HG02678 (cell line): ENCODE results near the gene SLC6A11.

Experiments
- ATAC-seq: cut with Tn5 transposase; IDR thresholded peaks from one replicate; pipeline ENCODE4 v1.9.1; 2021; ENCODE audit warnings: mild to moderate bottlenecking, moderate library complexity; ENCODE audit not compliant: unreplicated experiment

The SLC6A11 gene

DNA sequence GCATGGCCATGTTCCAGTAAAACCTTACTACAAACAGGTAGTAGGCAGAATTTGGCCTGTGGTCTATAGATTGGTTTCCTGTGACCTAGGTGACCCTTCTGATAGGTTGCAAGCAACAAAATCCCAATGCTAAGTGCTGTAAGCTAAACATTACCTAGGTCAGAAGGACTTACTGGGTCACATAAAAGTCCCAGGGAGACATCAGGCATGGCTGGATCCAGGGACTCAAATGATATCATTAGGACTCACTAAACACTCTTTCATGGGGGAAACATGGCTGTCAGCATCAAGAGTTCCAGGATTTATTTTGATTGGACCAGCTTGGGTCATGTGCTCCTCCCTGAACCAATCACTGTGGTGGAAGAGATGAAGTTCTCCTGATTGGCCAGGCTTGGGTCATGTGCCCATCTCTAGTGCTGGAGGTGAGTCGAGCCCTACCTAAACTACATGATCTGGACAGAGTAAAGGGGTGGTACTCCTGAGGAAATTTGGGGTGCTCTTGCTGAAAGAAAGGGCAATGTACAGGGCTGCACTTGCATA, 159.7 kb downstream of the SLC6A11 start:
- ATAC-seq: no peak

DNA sequence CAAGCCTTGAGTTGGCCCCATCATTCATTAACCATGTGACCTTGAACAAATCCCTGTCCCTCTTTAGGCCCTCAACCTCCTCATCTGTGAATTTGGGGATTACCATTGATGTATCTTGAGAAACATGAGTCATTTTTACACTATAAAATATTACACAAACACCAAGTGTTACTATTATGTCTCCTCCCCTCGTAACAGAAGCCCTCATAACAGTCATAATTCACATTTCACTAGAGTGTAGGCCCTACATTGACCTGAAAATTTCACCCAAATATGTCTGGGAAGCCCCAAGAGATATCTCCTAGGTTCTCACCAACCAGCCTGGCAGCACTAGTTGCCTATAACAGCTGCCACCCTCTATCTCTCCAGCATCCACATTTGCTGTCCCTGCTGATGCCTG, 160.7 kb downstream of the SLC6A11 start:
- ATAC-seq: no peak

DNA sequence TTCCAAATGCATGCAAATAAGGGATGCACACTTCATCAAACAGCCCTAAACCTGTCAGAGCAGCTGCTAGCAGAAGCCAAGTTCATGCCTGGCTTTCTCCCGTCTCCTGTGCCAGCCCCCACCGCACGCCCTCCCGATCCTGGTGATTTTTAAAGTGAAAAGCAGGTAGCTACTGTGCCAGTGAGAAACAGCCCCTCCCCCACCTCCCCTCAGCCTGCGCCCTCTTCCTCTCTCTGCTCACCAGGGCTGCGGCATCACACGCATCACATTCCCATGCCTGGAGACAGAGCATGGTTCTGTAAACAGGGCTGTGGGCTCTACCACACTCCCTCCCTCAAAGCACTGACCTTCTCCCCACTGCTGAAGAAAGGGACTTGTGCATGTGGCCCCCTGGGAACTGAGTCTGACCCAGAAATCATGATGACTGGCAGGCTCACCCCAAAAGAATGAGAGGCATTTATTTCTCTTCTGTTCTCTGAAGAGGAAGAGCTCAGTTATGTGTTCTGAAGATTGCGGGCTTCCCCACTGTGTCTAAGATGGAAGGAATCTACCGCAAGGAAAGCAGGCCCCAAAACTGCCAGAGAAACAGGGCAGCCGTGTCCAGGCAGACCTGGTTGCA, 162.0 kb downstream of the SLC6A11 start:
- no peak for ATAC-seq

DNA sequence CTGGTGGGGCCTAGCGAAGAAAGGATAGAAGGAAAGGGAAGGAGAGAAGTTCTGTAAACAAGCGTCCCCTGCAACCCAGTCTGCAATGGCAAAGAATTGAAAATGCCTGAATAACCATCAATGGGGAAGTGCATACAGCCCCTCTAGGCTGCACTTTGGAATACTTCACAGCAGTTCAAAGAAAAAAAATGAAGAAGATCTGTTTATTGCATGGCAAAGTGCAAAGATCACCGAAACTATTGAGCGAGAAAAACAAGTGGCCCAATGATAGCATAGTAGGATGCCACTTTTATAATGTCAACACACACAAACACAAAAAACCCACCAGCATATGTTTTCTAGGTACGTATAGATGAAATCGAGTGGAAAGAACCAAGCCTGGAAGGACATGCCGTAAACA, 162.9 kb downstream of the SLC6A11 start:
- no peak for ATAC-seq

DNA sequence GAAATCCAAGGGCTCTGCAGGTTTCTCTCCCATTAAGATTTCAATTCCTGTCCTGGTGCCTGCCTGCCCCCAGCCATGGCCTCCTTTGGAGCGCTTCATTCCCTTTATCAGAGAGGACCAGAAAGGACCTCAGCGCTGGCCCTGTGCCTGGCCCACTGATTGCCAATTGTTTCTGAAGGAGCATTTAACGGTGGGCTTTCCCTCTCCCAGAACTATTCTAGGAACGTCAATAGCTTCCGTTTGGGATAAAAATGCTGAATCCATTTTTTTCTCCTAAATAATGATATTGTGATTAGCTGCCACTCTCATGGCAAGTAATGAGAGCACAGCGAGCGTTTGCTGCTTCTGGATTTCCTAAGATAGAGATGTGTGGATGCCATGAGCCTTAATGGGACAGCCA, 164.3 kb downstream of the SLC6A11 start:
- no peak for ATAC-seq

DNA sequence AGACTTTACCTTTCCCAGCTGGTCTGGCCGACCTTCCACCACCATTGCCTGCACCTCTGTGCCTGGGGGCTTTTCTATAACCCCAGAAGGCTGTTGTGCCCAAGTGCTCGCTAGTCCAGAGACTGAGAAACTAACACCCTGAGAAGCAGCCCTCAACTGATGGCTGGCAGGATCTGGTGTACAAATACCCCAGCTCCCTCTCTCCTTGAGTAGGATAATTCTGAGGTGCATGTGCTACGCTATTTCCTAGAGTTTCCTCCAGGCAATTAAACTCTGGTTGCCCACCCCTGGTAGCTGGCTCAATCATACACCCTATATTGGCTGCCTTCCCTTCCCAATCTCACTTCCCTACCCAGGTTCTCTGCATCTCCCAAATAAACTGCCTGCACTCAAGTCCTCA, 165.0 kb downstream of the SLC6A11 start:
- ATAC-seq: no peak

DNA sequence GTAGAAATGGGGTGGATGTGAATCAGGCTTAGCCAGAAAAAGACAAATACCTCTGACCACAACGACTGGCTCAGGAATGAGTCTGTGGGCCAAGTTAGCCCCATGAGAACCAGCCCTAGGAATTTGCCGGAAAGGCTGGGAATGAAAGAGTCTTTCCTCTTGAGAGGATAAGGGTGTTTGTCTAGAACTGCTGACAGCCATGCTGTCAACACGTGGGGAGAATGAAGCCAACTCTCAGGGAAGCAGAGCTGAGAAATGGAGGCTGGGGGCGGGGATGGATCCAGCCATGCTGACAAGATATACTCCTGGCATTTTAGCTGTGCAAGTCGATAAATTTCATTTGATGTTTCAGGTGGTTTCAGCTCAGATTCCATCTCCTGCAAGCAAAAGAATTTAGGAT, 165.9 kb downstream of the SLC6A11 start:
- ATAC-seq: no peak

GRCh38 chr3:10982782-10983181, 166.8 kb downstream of the SLC6A11 start:
- ATAC-seq: no peak

DNA sequence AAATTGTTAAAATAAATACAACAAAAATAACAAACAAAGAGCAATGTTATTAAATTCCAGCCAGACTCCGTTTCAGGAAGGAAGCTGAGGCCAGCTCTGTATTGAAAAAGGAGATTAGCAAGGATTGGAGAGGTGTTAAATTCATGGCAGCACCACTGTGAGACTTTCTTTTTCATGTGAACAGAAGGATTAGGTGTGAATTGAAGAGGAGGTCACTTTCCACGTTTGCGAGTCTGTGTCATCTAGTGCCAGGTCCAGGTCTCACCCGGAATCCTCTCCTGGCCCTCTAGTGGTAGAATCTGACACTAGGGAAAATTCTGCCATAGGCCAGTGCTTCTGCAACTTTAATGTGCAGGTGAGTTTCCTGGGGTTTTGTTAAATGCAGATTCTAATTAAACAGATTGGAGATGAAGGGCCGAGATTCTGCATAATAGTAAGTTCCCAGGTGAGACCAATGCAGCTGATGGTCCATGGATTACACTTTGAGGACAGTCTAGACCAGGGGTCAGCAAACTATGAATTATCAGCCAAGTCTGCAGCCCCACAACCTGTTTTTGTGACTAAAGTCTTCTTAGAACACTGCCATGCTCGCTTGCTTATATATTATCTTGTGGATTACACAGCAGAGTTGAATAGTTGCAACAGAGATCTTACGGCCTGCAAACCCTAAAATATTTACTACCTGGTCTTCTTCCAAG, 167.3 kb downstream of the SLC6A11 start:
- ATAC-seq: peak; percentile 62

- ATAC-seq: no peak
Observed at GRCh38 chr3:10984371-10984896, 168.4 kb downstream of the SLC6A11 start.

DNA sequence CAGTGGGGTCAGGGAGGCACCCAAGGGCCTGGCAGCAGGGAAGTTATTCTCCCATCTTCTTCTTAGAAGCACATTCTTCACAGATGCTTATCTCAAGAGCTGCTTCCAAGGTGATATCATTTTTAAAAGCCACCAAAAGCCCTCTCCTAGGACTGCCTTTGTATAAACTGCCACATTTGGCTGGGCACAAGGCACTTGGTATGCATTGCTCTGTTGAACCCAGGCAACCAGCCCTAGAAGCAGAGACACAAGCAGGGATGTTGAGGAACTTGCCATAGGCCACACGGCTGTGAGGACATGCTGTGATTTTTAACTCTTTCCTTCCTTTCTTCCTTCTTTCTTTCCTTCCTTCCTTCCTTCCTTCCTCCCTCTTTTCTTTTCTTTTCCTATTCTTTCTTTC, 169.2 kb downstream of the SLC6A11 start:
- no peak for ATAC-seq

DNA sequence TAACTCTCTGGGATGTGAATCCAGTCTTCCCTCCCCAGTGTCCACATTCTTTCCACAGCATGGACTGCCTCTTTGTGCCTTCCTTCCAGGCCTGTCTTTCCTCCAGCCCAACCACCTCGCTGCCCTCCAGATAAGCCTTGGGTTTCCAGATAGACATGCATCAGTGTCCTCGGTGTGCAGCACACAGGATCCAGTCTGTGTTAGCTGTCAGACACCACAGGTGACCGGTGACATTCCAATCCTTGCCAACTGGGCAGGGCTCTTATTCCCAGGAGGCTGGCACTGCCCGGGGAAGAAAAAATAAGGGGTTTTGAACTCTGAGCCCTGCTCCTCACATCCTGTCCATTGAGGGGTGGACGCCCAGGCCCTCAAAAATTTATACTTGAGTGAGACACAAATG, 170.6 kb downstream of the SLC6A11 start:
- no peak for ATAC-seq

GRCh38 chr3:10988001-10988665, 172.1 kb downstream of the SLC6A11 start:
- no peak for ATAC-seq

DNA sequence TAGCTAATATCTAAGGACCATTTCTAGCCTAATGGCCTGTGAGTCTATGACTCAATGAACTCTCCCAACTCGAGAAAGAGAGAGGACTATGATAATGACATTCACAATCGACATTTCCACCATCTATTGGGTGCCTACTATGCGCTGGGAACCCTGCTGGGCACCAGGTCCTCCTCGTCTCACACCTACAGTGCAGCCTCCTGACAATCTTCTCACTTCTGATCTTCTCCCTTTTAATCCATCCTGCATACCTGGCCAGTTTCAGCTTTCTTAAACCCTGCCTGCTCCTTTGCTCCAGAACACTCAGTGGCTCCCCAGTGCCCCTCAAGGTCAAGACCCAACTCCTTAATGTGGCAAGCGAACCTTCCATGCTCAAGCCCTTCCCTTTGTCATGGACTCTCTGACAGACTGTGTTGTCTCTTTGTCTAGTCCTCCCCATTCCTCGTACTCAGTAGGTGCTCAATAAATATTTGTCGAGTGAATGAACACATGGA, 173.0 kb downstream of the SLC6A11 start:
- no peak for ATAC-seq
